ENCODE data around the gene RSL24D1. TPM values are rescaled to one million over a fixed set of nuclear protein-coding genes. Genes with fewer than 3 reads are reported as not detected.

RSL24D1 gene
- total RNA-seq, 1 experiment from 2014 or later = 111 TPM

DNA sequence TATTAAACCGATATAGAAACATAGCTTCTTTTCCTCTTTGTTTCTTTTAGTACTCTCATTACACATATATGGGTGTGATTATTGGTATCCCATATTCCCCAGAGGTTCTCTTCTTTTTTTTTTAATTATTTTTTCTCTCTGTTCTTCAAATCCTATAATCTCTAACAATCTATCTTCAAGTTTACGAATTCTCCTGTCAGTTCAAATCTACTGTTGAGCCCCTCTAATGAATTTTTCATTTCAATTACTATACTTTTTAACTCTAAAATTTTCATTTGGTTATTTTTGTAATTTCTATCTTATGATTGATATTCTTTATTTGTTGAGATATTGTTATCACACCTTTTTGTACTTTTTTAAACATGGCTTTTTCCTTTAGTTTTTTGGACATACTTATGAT is 64.1 kb downstream of the RSL24D1 start:
- H2AFZ ChIP-seq (ENCODE audit: low read length) = no peak overlapping the region
- Mint-ChIP-seq H3K27me3 (ENCODE audit: low read depth) (no peaks in the 10 kb centered on the region; the same call in 1 of the 2 replicates), H3K4me1 (no peaks in the 10 kb centered on the region), H3K27ac (no peak overlapping the region), H3K4me3 (no peak overlapping the region), H3K9me3 (peaks cover 11 to 25% of the 10 kb centered on the region in 2 experiments), H3K36me3 (ENCODE audit: insufficient read depth in 1 of 3, low read depth in 3 of 3) (no peaks in the 10 kb centered on the region)
- no peak overlapping the region for H3K4me2 ChIP-seq (ENCODE audit: insufficient read depth, insufficient read length, low read length)
- no peak overlapping the region for H4K5ac ChIP-seq (ENCODE audit: insufficient read length, low read depth, low read length)
- no peaks in the 10 kb centered on the region for H3K23me2 ChIP-seq (ENCODE audit: insufficient read length, low read depth, low read length, poor library complexity, severe bottlenecking)
- H3K4ac ChIP-seq (ENCODE audit: low read depth, low read length) = no peak overlapping the region
- no peak for DNase-seq
- no peaks in the 10 kb centered on the region for H3K79me2 ChIP-seq (ENCODE audit: insufficient read depth, low read length)
- H2BK120ac ChIP-seq (ENCODE audit: low read depth, low read length, poor library complexity, severe bottlenecking) = no peak overlapping the region
- no peak overlapping the region for H4K91ac ChIP-seq (ENCODE audit: insufficient read length, low read depth, low read length)
- TF ChIP-seq, protein P1, sequence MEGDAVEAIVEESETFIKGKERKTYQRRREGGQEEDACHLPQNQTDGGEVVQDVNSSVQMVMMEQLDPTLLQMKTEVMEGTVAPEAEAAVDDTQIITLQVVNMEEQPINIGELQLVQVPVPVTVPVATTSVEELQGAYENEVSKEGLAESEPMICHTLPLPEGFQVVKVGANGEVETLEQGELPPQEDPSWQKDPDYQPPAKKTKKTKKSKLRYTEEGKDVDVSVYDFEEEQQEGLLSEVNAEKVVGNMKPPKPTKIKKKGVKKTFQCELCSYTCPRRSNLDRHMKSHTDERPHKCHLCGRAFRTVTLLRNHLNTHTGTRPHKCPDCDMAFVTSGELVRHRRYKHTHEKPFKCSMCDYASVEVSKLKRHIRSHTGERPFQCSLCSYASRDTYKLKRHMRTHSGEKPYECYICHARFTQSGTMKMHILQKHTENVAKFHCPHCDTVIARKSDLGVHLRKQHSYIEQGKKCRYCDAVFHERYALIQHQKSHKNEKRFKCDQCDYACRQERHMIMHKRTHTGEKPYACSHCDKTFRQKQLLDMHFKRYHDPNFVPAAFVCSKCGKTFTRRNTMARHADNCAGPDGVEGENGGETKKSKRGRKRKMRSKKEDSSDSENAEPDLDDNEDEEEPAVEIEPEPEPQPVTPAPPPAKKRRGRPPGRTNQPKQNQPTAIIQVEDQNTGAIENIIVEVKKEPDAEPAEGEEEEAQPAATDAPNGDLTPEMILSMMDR (conservative IDR thresholded peaks at IDR 0.05) = no peak
- no peak overlapping the region for H3K18ac ChIP-seq (ENCODE audit: insufficient read length, low read depth, low read length)
- no peak overlapping the region for H2BK5ac ChIP-seq (ENCODE audit: insufficient read length, low read length)
- H3K14ac ChIP-seq (ENCODE audit: insufficient read depth, low read length) = no peak overlapping the region
- no peak overlapping the region for H2BK20ac ChIP-seq (ENCODE audit: low read depth, low read length, poor library complexity, severe bottlenecking)
- H3K9ac ChIP-seq (ENCODE audit: extremely low read depth, insufficient read length, low read length) = no peak overlapping the region
- H2BK12ac ChIP-seq (ENCODE audit: insufficient read length, low read depth, low read length) = no peak overlapping the region
- H3K4me1 ChIP-seq (ENCODE audit: insufficient read depth, low read length) = no peaks in the 10 kb centered on the region
- no peaks in the 10 kb centered on the region for H3K79me1 ChIP-seq (ENCODE audit: insufficient read depth, low read depth, low read length, poor library complexity, severe bottlenecking)
- no peaks in the 10 kb centered on the region for H3K27me3 ChIP-seq (ENCODE audit: insufficient read depth, low read length)
- no peak overlapping the region for H2AK5ac ChIP-seq (ENCODE audit: insufficient read length, low read length)
- no peak overlapping the region for H3K56ac ChIP-seq (ENCODE audit: insufficient read length, low read depth, low read length)
- H3K27ac ChIP-seq (ENCODE audit: insufficient read length, low read depth, low read length) = no peak overlapping the region
- no peak overlapping the region for H3T11ph ChIP-seq (ENCODE audit: low read length)
- no CpG with 5 or more reads among the region's 2 CpGs for WGBS (ENCODE audit: extremely low coverage, insufficient read length, low lambda C conversion rate)
- H4K8ac ChIP-seq (replicated peaks; ENCODE audit: insufficient read length, low read depth, low read length) = no peak overlapping the region
- H3K9me3 ChIP-seq (ENCODE audit: control insufficient read depth, low read depth, low read length) = no peaks in the 10 kb centered on the region
- H2BK15ac ChIP-seq (ENCODE audit: low read depth, low read length) = no peak overlapping the region
- no peaks in the 10 kb centered on the region for H4K20me1 ChIP-seq (ENCODE audit: control insufficient read depth, insufficient read depth, insufficient read length)
- H3K23ac ChIP-seq (ENCODE audit: insufficient read length, low read depth, low read length) = no peak overlapping the region

Other genes starting within 250 kb of the RSL24D1 start
- gene RAB27A, start 92.9 kb upstream of the RSL24D1 start, total RNA-seq (2021) = 6.0 and 6.8 TPM in 2 replicates
- gene PIGBOS1, start 122.2 kb upstream of the RSL24D1 start, total RNA-seq (2021) = 10.4 and 11.5 TPM in 2 replicates
- gene PIGB, start 122.3 kb upstream of the RSL24D1 start, total RNA-seq (2021) = 6.7 and 9.0 TPM in 2 replicates
- gene CCPG1, start 211.4 kb upstream of the RSL24D1 start, total RNA-seq (2021) = 9.0 and 9.3 TPM in 2 replicates
- gene PIERCE2, start 211.6 kb upstream of the RSL24D1 start, total RNA-seq (2021) = 0.44 TPM in 1 of 2 replicates, not detected in the other

Data from H9 (cell line).